ENCODE results near the gene CACNB4. TPM values are rescaled to one million over a fixed set of nuclear protein-coding genes. Genes with fewer than 3 reads are reported as not detected.

Gene CACNB4
- polyA plus RNA-seq, 1 experiment = 0.12 TPM

- no peak for TF ChIP-seq CTCF (IDR thresholded peaks at IDR 0.05; ENCODE audit: insufficient read depth, low read depth, low read length)
- POLR2A ChIA-PET = no interaction called here
- H3K4me3 ChIP-seq (ENCODE audit: low read depth, low read length) = no peak overlapping the region
- H3K27me3 ChIP-seq (ENCODE audit: control insufficient read depth, insufficient read depth, low read length) = peaks cover 6% of the 10 kb centered on the region
- no peaks in the 10 kb centered on the region for H3K36me3 ChIP-seq (ENCODE audit: control insufficient read depth, insufficient read depth, low read length)
- CTCF ChIA-PET = interaction anchor here (0.6 to 3.8 kb wide), 9 partner anchors 10 to 597 kb away, joined by 3 to 40 read pairs (median 5); partner anchors contain the start of gene STAM2
- no peak for DNase-seq (ENCODE audit: low read depth)
Measured at GRCh38 chr2:152037743-152038435, 61.0 kb downstream of the CACNB4 start.

- Histone ChIP-seq H3K27me3 (ENCODE audit: control insufficient read depth, insufficient read depth, low read length) (peaks cover 6% of the 10 kb centered on the region), H3K4me3 (ENCODE audit: low read depth, low read length) (no peak overlapping the region), H3K36me3 (ENCODE audit: control insufficient read depth, insufficient read depth, low read length) (no peaks in the 10 kb centered on the region)
- POLR2A ChIA-PET = no interaction called here
- TF ChIP-seq CTCF (IDR thresholded peaks at IDR 0.05; ENCODE audit: insufficient read depth, low read depth, low read length) = peak; percentile 80
- CTCF ChIA-PET = interaction anchor here (0.7 to 3.8 kb wide), 13 partner anchors 10 to 1484 kb away, joined by 3 to 40 read pairs (median 4); no protein-coding TSS in a partner anchor
- DNase-seq (ENCODE audit: low read depth) = no peak
Measured at GRCh38 chr2:152036611-152037469, 62.0 kb downstream of the CACNB4 start.

GRCh38 chr2:152034257-152034801 lies 64.5 kb downstream of the CACNB4 start:
- CTCF ChIA-PET = interaction anchor here (1.0 to 2.3 kb wide), 2 partner anchors 8 to 14 kb away, joined by 3 to 10 read pairs; no protein-coding TSS in a partner anchor
- peaks cover 6% of the 10 kb centered on the region for H3K27me3 ChIP-seq (ENCODE audit: control insufficient read depth, insufficient read depth, low read length)
- POLR2A ChIA-PET = no interaction called here
- H3K4me3 ChIP-seq (ENCODE audit: low read depth, low read length) = no peak overlapping the region
- no peaks in the 10 kb centered on the region for H3K36me3 ChIP-seq (ENCODE audit: control insufficient read depth, insufficient read depth, low read length)
- DNase-seq (ENCODE audit: low read depth) = no peak
- TF ChIP-seq CTCF (IDR thresholded peaks at IDR 0.05; ENCODE audit: insufficient read depth, low read depth, low read length) = no peak

GRCh38 chr2:152033011-152033925 lies 65.6 kb downstream of the CACNB4 start:
- ChIA-PET CTCF (interaction anchor here (0.7 to 1.5 kb wide), 6 partner anchors 15 to 603 kb away, joined by 3 read pairs; no protein-coding TSS in a partner anchor), POLR2A (no interaction called here)
- no peaks in the 10 kb centered on the region for H3K36me3 ChIP-seq (ENCODE audit: control insufficient read depth, insufficient read depth, low read length)
- peaks cover 6% of the 10 kb centered on the region for H3K27me3 ChIP-seq (ENCODE audit: control insufficient read depth, insufficient read depth, low read length)
- no peak overlapping the region for H3K4me3 ChIP-seq (ENCODE audit: low read depth, low read length)
- TF ChIP-seq CTCF (IDR thresholded peaks at IDR 0.05; ENCODE audit: insufficient read depth, low read depth, low read length) = no peak
- no peak for DNase-seq (ENCODE audit: low read depth)

Measured in BJ (cell line).